OCI-LY7 (cell line): Measurements from ENCODE around the gene ZBTB21.

Experiments
- CTCF ChIP-seq: fragments of 200-600 bp; sonication (generic); conservative IDR thresholded peaks from 2 replicates; pipeline ENCODE4 v1.5.1; 2014; ENCODE audit warnings: mild to moderate bottlenecking, antibody characterized with exemption, low read length, moderate library complexity, mixed read lengths
- EZH2phosphoT487 ChIP-seq: fragments of 200-600 bp; sonication (generic); IDR thresholded peaks from 2 replicates; pipeline ENCODE4 v1.6.1; 2018; ENCODE audit warnings: low read depth, borderline replicate concordance, mild to moderate bottlenecking, mixed run types, antibody characterized with exemption, low read length, moderate library complexity, mixed read lengths

GRCh38 chr21:42030311-42030710, 20.2 kb upstream of the ZBTB21 start:
- TF ChIP-seq CTCF (no peak), EZH2phosphoT487 (no peak)
